K562 (cell line): Measurements from ENCODE around the gene SND1. TPM values are rescaled to one million over a fixed set of nuclear protein-coding genes. Genes with fewer than 3 reads are reported as not detected.
A peak's percentile ranks its signal among the peaks of the same experiment; 100 is the strongest.

Experiments
- AFF4 ChIP-seq: sonication (generic); formaldehyde crosslinking; IDR thresholded peaks from 2 replicates; pipeline ENCODE4 v1.8.0; 2023; ENCODE audit warnings: mild to moderate bottlenecking, missing genetic modification reagents
- ARID3B ChIP-seq: fragments of 250-450 bp; sonication (Bioruptor Pico); IDR thresholded peaks from 2 replicates; pipeline ENCODE4 v1.4.0; 2020; ENCODE audit warnings: borderline replicate concordance
- BMI1 ChIP-seq: fragments of 150-350 bp; IDR thresholded peaks from 2 replicates; pipeline ENCODE4 v1.6.1; 2014; ENCODE audit warnings: low read length
- CBFA2T3 ChIP-seq: fragments of 450-650 bp; IDR thresholded peaks from 2 replicates; pipeline ENCODE4 v1.6.1; 2017
- CXXC5 ChIP-seq: fragments of 250-450 bp; sonication (Bioruptor Pico); IDR thresholded peaks from 2 replicates; pipeline ENCODE4 v1.8.0; 2022; ENCODE audit warnings: inconsistent platforms, mild to moderate bottlenecking, moderate library complexity
- E2F3 ChIP-seq: fragments of 250-450 bp; sonication (Bioruptor Pico); IDR thresholded peaks from 2 replicates; pipeline ENCODE4 v1.4.0; 2020; ENCODE audit warnings: mild to moderate bottlenecking
- KLF10 ChIP-seq: fragments of 250-450 bp; sonication (Bioruptor Pico); IDR thresholded peaks from 2 replicates; pipeline ENCODE4 v1.6.1; 2021; ENCODE audit warnings: matching md5 sums
- KLF13 ChIP-seq: fragments of 450-650 bp; IDR thresholded peaks from 2 replicates; pipeline ENCODE4 v1.6.1; 2016; ENCODE audit warnings: missing genetic modification characterization, low read depth, mild to moderate bottlenecking, missing compliant biosample characterization, moderate library complexity, borderline replicate concordance
- L3MBTL2 ChIP-seq: fragments of 450-650 bp; IDR thresholded peaks from 2 replicates; pipeline ENCODE4 v1.6.1; 2016; ENCODE audit warnings: mild to moderate bottlenecking, moderate library complexity
- MEIS2 ChIP-seq: fragments of 450-650 bp; IDR thresholded peaks from 2 replicates; pipeline ENCODE4 v1.6.1; 2014; ENCODE audit warnings: mild to moderate bottlenecking; ENCODE audit not compliant: partially characterized antibody
- MNT ChIP-seq, 2 experiments: fragments of 450-650 bp; conservative IDR thresholded peaks; 2 replicates each; pipeline ENCODE4 v1.6.1; 2017; ENCODE audit warnings: mild to moderate bottlenecking in 2 of 2, moderate library complexity in 2 of 2
- NONO ChIP-seq, 2 experiments: fragments of 200-400 bp in 1 of 2; fragments of 450-650 bp in 1 of 2; formaldehyde crosslinking in 1 of 2; IDR thresholded peaks; 2 replicates each; pipeline ENCODE4 v1.6.1; 2017; ENCODE audit warnings: low read depth in 2 of 2, mild to moderate bottlenecking in 2 of 2, moderate library complexity in 2 of 2, low read length in 1 of 2
- PCBP2 ChIP-seq: fragments of 200-400 bp; formaldehyde crosslinking; IDR thresholded peaks from 2 replicates; pipeline ENCODE4 v1.6.1; 2018; ENCODE audit warnings: low read length, low read depth, mild to moderate bottlenecking, moderate library complexity; ENCODE audit not compliant: poor library complexity, severe bottlenecking
- SAFB ChIP-seq: fragments of 200-400 bp; formaldehyde crosslinking; IDR thresholded peaks from 2 replicates; pipeline ENCODE4 v1.6.1; 2017; ENCODE audit warnings: low read depth, low read length, borderline replicate concordance
- SPI1 ChIP-seq: IDR thresholded peaks from 2 replicates; pipeline ENCODE4 v1.6.1; 2011; ENCODE audit warnings: low read depth, low read length, control low read depth, borderline replicate concordance
- TSC22D4 ChIP-seq: fragments of 450-650 bp; IDR thresholded peaks from 2 replicates; pipeline ENCODE4 v1.6.1; 2016; ENCODE audit warnings: missing genetic modification characterization, missing biosample characterization, control low read depth
- ZBTB1 ChIP-seq: sonication (generic); formaldehyde crosslinking; IDR thresholded peaks from 2 replicates; pipeline ENCODE4 v1.8.1; 2023; ENCODE audit warnings: missing genetic modification reagents, low read depth, mild to moderate bottlenecking, borderline replicate concordance
- ZBTB12 ChIP-seq: fragments of 250-450 bp; sonication (Bioruptor Pico); IDR thresholded peaks from 2 replicates; pipeline ENCODE4 v1.4.0; 2020
- ZNF146 ChIP-seq: IDR thresholded peaks from one replicate; pipeline ENCODE4 v1.6.1; 2018; ENCODE audit warnings: missing compliant biosample characterization; ENCODE audit not compliant: unreplicated experiment
- polyA plus RNA-seq, 8 experiments: library from polyadenylated mRNA; depleted of rRNA in 4 of 8; stranded (reverse) in 5 of 8; unstranded in 3 of 8; fragments of >200 nt; fragmentation: Nextera tagmentation in 2 of 8; fragmentation: Illumina TruSeq in 1 of 8; extraction: Ambion mirVana in 2 of 8; extraction: Trizol in 1 of 8; gene quantifications; 2 replicates each; pipeline versions ENCODE4 v1.2.1 to v1.2.3, GENCODE V29; 2011 to 2014; ENCODE audit warnings: inconsistent platforms in 1 of 8, missing spikeins in 1 of 8
- total RNA-seq, 7 experiments: library from RNA; depleted of rRNA in 6 of 7; stranded (reverse); fragments of >200 nt in 6 of 7; fragmentation: Illumina TruSeq in 2 of 7; extraction: Trizol in 2 of 7; gene quantifications; 2 replicates each; pipeline versions ENCODE4 v1.2.1 to v1.2.3, GENCODE V29; 2011 to 2021; ENCODE audit warnings: low replicate concordance in 1 of 7

SND1 gene
- total and polyA plus RNA-seq, 9 of the 15 experiments (the other 6 are each of a cell fraction or from before 2014, with no cell fraction given) = 46.5 to 307 (median 191) TPM

- TF ChIP-seq ZBTB12 (CRISPR knock-in tag) = no peak
- TF ChIP-seq KLF10 = no peak
- TF ChIP-seq ARID3B (CRISPR knock-in tag) = no peak
- no peak for TF ChIP-seq ZBTB1 (CRISPR knock-in tag)
- peak; percentile 62 for TF ChIP-seq MEIS2
- TF ChIP-seq SPI1 = peak; percentile 54; the same call in 1 of the 2 replicates
- TF ChIP-seq TSC22D4 = no peak
- no peak for TF ChIP-seq PCBP2
- TF ChIP-seq CXXC5 (CRISPR knock-in tag) = no peak
- no peak for TF ChIP-seq KLF13 (tag)
- TF ChIP-seq AFF4 (CRISPR knock-in tag) = peak; percentile 80
- no peak for TF ChIP-seq ZNF146
- TF ChIP-seq L3MBTL2 = no peak
- peak; percentile 29; the same call in 1 of the 2 replicates for TF ChIP-seq CBFA2T3
- TF ChIP-seq SAFB = no peak
- no peak for TF ChIP-seq E2F3
- 0 out of 4 replicates have a peak, but pooled peaks of 1 of the 2 experiments have one; percentile 44 for TF ChIP-seq NONO (IDR thresholded peaks at IDR 0.05; ENCODE audit: low read depth in 2 of 2, low read length in 1 of 2)
- TF ChIP-seq MNT (conservative IDR thresholded peaks at IDR 0.05) = 0 out of 4 replicates have a peak, but pooled peaks of 1 of the 2 experiments have one; percentile 14
- no peak for TF ChIP-seq BMI1
Observed at GRCh38 chr7:127654404-127655394, 2.7 kb downstream of the SND1 start (continued).
